HG02798 (cell line): ENCODE data around the gene CLIP3.
"Not testable (repeated sequence)": the region's sequence is repeated elsewhere in the genome, so short reads cannot be mapped to it uniquely, and the experiment has no call there.

Experiments used
- ATAC-seq: cut with Tn5 transposase; IDR thresholded peaks from one replicate; pipeline ENCODE4 v1.9.1; 2021; ENCODE audit warnings: mild to moderate bottlenecking; ENCODE audit not compliant: unreplicated experiment, poor library complexity

The CLIP3 gene

DNA sequence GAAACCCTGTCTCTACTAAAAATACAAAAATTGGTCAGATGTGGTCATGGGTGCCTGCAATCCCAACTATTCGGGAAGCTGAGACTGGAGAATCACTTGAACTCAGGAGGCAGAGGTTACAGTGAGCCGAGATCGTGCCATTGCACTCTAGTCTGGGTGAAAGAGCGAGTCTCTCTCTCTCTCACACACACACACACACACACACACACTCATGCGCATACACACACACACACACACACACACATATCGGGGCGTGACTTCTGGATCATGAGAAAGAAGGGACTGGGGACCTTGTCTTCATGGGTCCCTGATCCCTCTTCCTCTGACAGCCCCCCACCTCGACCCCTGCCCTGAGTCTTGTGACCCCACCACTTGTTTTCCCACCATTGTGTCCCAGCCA lies 49.5 kb downstream of the CLIP3 start:
- no peak for ATAC-seq

DNA sequence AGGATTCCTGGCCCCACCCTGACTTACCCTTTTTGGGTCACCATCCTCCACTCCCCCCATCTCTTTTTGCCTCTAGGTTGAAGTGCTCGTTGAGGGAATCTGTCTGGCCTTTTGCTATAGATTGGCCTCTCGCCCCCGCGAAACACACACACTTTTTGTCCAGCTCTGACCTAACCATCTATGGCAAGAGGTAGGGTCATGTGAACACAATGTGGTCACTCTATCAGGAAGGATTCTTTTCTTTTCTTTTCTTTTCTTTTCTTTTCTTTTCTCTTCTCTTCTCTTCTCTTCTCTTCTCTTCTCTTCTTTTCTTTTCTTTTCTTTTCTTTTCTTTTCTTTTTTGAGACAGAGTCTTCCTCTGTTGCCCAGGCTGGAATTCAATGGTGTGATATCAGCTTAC lies 51.7 kb downstream of the CLIP3 start:
- ATAC-seq: not testable (repeated sequence)

DNA sequence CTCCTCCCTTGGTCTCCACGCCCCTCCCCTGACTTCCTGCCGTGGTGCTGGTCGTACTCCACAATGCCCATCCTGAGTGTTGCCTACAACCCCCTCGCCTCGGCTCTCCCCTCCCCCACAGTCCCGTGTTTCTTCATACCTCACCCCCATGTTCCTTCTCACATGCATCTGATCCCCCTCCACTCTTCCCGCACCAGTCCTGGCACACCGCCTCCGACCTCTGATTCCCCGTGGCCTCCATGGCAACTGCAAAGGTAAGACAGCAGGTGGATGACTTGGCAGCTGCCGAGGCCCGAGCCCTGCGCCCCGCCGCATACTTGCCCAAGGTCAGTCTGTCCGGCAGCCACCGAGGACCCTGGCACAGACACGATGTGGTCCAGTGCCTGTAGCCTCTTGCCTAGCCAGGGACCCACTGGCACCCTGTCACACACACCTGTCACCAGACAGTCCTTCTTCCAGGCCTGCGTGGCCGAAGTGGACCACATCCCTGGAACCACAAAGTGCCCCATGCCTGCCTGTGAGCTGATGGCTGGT lies 53.8 kb downstream of the CLIP3 start:
- ATAC-seq: no peak

DNA sequence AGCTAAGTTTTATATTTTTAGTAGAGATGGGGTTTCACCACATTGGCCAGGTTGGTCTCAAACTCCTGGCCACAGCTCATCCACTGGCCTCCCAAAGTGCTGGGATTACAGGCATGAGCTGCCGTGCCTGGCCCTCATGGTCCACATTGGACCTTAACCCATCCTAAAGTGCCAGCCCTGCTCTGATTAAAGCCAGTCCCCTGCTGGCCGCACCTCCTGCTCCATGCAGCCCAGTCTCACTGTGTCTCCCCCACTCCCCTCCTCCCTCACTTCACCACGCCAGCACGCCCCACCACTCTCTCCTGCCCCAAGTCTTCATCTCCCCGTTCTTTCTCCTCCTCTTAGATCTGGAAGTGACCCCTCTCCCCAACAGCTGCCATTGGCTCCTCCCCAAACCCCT lies 54.4 kb downstream of the CLIP3 start:
- ATAC-seq: no peak

DNA sequence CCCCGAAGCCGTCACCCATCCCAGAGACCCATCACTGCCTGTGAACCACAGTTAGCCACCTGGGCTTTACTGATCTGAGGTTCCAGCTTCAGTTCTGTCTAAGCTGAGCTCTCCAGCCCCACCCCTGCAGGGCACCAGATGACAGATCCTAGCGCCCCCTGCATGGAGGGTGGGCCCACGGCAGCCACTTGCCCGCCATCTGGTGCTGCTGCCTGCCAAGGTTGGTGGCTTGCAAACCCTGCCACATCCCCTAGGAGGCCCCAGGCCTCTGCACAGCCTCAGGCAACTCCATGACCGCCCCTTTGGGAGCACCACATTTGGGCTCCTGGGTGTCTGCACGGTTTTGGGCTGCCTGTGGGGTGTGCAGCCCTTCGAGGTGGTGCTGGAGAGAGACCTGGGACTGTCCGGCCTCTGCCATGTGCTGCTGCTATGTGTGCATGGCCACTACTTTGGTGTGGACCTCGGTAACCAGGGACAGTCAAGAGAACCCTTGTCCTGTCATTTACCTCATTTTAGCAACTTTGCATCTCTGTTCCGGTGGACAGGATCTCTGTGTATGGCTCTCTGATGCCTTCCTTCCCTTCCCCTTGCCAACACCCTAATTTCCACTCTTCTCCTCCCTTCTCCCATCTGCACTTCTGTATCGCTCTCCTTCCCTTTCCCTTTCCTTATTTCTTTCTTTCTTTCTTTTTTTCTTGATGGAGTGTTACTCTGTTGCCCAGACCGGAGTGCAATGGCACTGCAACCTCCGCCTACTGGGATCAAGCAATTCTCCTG lies 55.0 kb downstream of the CLIP3 start:
- no peak for ATAC-seq

DNA sequence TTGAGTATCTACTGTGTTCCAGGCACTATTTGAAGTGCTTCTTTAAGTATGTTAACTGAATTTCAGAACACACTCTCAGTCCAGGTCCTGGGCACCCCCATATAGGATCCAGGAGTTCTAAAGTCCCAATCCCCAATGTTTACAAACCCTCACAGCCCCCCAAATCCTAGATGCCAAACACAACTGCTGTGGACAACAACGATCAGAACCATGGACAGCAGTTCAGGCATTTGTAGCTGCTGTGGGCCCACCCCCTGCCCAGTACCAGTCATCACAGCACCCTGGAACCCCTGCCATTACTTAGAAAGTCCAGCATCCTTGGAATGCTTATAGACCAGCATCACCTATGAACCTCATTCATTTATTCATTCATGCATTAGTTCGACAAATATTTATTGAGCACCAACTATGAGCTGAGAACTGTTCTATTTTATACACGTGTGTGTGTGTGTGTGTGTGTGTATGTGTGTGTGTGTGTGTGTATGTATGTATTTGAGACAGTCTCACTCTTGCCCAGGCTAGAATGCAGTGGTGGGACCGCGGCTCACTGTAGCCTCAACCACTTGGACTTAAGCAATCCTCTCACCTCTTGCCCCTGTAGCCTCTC lies 57.0 kb downstream of the CLIP3 start:
- ATAC-seq: no peak

DNA sequence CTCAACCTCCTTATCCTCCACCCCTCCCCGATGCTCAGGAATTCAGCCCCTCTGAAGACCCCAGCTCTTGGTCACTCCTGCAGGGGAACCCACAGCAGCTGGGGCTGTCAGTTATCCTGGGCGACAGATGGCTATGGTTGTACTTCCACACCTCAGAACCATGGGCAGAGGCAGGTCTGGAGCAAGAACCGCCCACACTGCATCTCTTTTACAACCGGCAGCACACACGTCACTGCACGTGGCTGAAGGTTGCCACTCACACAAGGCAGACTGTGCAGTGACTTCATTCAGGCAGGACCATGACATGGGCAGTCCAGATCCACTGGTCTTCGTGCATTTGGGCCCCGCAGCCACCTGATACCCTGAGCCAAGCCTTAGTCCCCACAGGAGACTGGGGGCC lies 59.2 kb downstream of the CLIP3 start:
- ATAC-seq: no peak

DNA sequence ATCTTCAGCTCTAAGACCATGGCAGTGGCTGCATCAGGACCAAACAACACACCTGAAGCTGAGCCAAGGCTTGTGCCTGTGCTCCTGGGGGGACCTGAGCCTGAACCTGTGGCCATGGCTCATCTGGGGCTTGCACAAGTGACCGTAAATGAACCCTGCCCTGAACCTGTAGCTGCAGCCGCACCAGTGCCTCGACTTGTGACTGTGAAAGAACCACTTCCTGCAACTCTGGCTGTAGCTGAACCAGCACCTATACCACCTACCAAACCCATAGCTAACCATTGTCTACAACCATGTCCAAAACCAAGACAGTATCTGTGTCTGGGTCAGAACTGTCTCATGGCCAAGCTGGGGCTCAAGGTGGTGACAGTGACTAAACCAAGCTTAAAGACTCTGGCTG lies 65.9 kb downstream of the CLIP3 start:
- no peak for ATAC-seq
